Measurements from ENCODE around the gene AMPD2.

GRCh38 chr1:109611308-109611990 lies 8.2 kb upstream of the AMPD2 start:
- no peak for TF ChIP-seq POLR2A (IDR thresholded peaks at IDR 0.05)
- TF ChIP-seq CTCF (IDR thresholded peaks at IDR 0.05 in 8 of 11, conservative IDR thresholded peaks at IDR 0.05 in 3 of 11): no peak

All from spleen (tissue), 7 donors.